Memory B cell (primary cell): ENCODE data around the gene DLG3.
"Not testable (repeated sequence)": the region's sequence is repeated elsewhere in the genome, so short reads cannot be mapped to it uniquely, and the experiment has no call there.

Source experiments
- ATAC-seq: fragments of 150-1000 bp; cut with Tn5 transposase; 2 replicates; pipeline ENCODE4 v1.10.0; 2021; ENCODE audit warnings: low read depth, mild to moderate bottlenecking, moderate library complexity
- DNase-seq, 2 donors: peaks; one replicate each; pipeline ENCODE4 v3.0.0; 2022; ENCODE audit warnings: low spot score in 2 of 2
- H3K27ac Mint-ChIP-seq: one replicate; pipeline ENCODE4 v1.8.0; 2022; ENCODE audit warnings: mild to moderate bottlenecking, moderate library complexity, mixed read lengths
- H3K27me3 Mint-ChIP-seq: one replicate; pipeline ENCODE4 v1.8.0; 2022; ENCODE audit warnings: mixed read lengths
- H3K36me3 Mint-ChIP-seq: one replicate; pipeline ENCODE4 v1.8.0; 2022; ENCODE audit warnings: mild to moderate bottlenecking, mixed read lengths
- H3K4me1 Mint-ChIP-seq: one replicate; pipeline ENCODE4 v1.8.0; 2022; ENCODE audit warnings: mixed read lengths
- H3K4me3 Mint-ChIP-seq: one replicate; pipeline ENCODE4 v1.8.0; 2022; ENCODE audit warnings: mild to moderate bottlenecking, moderate library complexity, mixed read lengths
- H3K9me3 Mint-ChIP-seq: one replicate; pipeline ENCODE4 v1.8.0; 2022; ENCODE audit warnings: mixed read lengths

The DLG3 gene

DNA sequence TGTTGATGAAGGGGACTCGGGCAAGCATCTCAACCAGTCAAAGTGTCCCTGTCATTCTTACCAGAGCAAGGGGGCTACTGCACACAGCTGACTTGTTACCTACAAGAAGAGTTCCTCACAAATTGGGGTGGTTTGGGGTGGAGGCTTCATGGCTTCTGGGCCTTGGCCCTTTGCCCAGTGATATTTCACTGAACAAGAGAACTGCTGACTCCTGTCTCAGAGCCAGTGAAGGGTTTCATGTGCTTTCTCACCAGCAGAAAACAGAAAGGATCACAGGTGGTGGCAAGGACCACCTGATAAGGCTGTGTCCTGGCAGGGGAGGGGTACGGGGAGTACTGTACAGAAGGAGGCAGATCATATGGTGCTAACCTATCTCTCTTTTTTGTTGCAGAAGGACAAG lies 53.5 kb downstream of the DLG3 start:
- Mint-ChIP-seq H3K27ac (no peak overlapping the region), H3K4me1 (no peaks in the 10 kb centered on the region), H3K4me3 (no peak overlapping the region), H3K36me3 (peaks cover 18% of the 10 kb centered on the region), H3K27me3 (no peaks in the 10 kb centered on the region), H3K9me3 (no peaks in the 10 kb centered on the region)
- DNase-seq, result no peak
- ATAC-seq, result no peak

DNA sequence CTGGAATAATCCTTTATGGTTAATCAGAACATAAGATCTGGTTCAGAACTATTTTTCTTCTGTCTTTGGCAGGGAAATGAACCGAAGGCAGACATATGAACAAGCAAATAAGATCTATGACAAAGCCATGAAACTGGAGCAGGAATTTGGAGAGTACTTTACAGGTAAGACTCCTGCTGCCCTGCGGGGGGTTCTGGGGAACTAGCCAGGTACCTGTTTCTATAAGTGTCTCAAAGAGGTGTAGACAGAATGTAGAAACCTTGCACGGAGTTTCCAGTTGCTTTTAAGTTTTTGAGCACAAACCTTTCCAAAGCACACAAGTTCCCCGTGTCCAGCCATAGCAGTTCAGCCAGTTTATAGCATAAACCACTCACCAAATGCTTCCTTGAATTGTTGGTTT lies 56.2 kb downstream of the DLG3 start:
- Mint-ChIP-seq H3K27ac (no peak overlapping the region), H3K4me1 (no peaks in the 10 kb centered on the region), H3K36me3 (peaks cover 10% of the 10 kb centered on the region), H3K4me3 (no peak overlapping the region), H3K27me3 (no peaks in the 10 kb centered on the region), H3K9me3 (no peaks in the 10 kb centered on the region)
- no peak for DNase-seq
- no peak for ATAC-seq

DNA sequence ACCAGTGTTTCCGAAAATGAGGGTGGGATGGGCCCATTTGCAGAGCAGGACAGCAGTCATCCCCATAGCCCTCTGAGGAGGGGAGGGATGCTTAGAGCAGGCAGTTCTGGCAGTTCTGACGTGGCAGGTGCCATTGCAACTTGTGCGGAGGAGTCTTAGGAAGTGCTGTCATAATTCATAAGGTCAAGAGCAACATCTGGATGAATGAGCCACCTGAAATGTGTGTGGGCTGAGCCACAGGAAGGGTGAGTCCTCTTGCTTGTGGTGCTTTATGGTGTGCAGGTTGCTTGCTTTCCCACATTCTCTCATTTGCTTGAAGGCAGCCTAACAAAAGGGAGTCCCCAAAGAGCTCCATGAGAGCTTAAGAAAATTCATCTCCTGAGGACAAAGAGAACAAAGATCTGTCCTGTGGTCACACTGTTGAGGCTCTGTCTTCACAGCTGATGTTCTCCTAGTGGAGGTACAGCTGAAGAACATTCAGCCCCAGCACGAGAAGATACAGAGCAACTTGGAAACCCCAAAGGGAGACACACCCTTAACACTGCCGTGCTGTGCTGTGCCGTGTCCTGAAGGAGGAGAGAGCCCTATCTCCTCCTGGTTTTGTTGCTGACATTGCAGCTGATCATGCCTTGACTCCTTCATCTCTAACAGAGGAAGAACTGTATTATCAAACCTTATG lies 60.3 kb downstream of the DLG3 start:
- H3K27ac Mint-ChIP-seq, result no peak overlapping the region
- H3K4me1 Mint-ChIP-seq, result peaks cover 10% of the 10 kb centered on the region
- peaks cover 3% of the 10 kb centered on the region for H3K36me3 Mint-ChIP-seq
- DNase-seq, result no peak
- no peaks in the 10 kb centered on the region for H3K9me3 Mint-ChIP-seq
- H3K27me3 Mint-ChIP-seq, result peaks cover 2% of the 10 kb centered on the region
- no peak overlapping the region for H3K4me3 Mint-ChIP-seq
- no peak for ATAC-seq

DNA sequence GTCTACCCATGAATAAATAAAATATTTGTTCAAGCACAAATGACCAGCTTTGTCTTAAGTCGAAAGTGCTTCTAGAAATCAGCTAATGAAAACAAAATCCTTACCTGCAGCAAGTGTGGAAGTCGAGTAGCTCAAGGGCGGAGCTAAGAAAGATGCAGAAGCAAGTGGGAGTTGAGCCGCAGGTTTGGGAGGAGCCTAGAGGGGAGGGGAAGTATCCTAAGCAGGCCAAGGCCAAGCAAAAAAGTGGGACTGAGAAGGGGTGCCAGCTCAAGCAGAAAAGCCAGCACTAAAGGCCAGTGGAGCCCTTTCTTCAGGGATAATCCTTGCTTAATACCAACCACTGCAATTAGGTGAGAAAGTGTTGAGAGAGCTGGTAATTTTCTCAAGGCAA lies 60.8 kb downstream of the DLG3 start:
- peaks cover 3% of the 10 kb centered on the region for H3K36me3 Mint-ChIP-seq
- DNase-seq (no peak), ATAC-seq (no peak)
- peaks cover 2% of the 10 kb centered on the region for H3K27me3 Mint-ChIP-seq
- no peak overlapping the region for H3K4me3 Mint-ChIP-seq
- no peak overlapping the region for H3K27ac Mint-ChIP-seq
- no peaks in the 10 kb centered on the region for H3K9me3 Mint-ChIP-seq
- H3K4me1 Mint-ChIP-seq, result peaks cover 10% of the 10 kb centered on the region

DNA sequence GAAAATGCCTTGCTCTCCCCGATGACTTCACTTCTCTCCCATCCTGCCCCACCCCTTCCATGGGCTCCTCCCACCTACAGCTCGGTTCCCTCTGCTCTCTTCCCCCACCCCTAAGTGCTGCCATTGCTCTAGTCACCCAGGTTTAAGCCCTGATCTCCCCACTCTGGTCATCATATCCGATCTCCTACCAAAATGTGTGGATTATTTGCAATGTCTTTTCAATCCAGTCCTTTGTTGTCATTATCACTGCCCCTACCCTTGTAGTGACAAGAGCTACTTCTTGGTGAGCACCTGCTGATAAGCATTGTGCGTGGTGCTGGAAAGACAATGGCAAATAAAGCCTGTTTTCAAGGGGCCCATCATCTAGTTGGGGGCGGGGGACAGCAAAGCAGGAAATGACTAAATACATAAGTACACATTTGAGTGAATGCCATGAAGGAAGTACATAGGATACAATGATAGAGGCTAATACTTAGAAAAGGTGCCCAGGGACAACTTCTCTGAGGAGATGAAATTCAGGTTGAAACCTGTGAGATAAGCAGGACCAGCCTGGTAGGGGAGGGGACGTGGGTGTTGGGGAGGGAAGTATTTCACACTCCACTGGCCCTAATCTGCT lies 63.8 kb downstream of the DLG3 start:
- peaks cover 10% of the 10 kb centered on the region for H3K4me1 Mint-ChIP-seq
- H3K27ac Mint-ChIP-seq, result no peak overlapping the region
- ATAC-seq (no peak), DNase-seq (no peak)
- H3K36me3 Mint-ChIP-seq, result no peaks in the 10 kb centered on the region
- H3K27me3 Mint-ChIP-seq, result peaks cover 3% of the 10 kb centered on the region
- no peak overlapping the region for H3K4me3 Mint-ChIP-seq
- H3K9me3 Mint-ChIP-seq, result no peaks in the 10 kb centered on the region

DNA sequence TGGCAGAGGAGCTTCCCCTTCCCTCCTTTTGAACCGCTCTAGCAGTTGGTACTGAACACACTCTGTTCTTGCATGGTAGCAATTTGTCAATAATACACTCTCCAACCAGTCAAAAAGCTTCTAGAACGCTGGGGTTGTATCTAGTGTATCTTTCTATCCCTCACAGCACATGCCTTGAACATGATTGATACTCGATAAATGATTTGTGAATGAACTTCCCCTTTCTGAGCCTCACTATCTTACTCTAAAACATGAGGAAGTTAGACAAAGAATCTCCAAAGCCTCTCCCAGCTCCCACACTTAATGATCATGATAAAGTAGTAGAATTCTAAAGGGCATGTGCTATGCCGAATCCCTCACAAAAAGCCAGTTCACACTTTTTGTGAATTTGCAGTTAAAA lies 64.4 kb downstream of the DLG3 start:
- no peaks in the 10 kb centered on the region for H3K36me3 Mint-ChIP-seq
- H3K27me3 Mint-ChIP-seq, result peaks cover 3% of the 10 kb centered on the region
- no peaks in the 10 kb centered on the region for H3K9me3 Mint-ChIP-seq
- no peak for ATAC-seq
- H3K4me1 Mint-ChIP-seq, result peaks cover 10% of the 10 kb centered on the region
- no peak overlapping the region for H3K27ac Mint-ChIP-seq
- H3K4me3 Mint-ChIP-seq, result no peak overlapping the region
- DNase-seq, result no peak

DNA sequence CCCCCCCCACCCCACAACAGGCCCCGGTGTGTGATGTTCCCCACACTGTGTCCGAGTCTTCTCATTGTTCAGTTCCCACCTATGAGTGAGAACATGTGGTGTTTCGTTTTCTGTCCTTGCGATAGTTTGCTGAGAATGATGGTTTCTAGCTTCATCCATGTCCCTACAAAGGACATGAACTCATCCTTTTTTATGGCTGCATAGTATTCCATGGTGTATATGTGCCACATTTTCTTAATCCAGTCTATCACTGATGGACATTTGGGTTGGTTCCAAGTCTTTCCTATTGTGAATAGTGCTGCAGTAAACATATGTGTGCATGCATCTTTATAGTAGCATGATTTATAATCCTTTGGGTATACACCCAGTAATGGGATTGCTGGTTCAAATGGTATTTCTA lies 70.6 kb downstream of the DLG3 start:
- not testable (repeated sequence) for H3K4me1 Mint-ChIP-seq, H3K36me3 Mint-ChIP-seq, H3K4me3 Mint-ChIP-seq, ATAC-seq, H3K9me3 Mint-ChIP-seq, H3K27me3 Mint-ChIP-seq, H3K27ac Mint-ChIP-seq, DNase-seq

DNA sequence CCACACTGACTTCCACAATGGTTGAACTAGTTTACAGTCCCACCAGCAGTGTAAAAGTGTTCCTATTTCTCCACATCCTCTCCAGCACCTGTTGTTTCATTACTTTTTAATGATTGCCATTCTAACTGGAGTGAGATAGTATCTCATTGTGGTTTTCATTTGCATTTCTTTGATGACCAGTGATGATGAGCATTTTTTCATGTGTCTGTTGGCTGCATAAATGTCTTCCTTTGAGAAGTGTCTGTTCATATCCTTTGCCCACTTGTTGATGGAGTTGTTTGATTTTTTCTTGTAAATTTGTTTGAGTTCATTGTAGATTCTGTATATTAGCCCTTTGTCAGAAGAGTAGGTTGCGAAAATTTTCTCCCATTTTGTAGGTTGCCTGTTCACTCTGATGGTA lies 71.1 kb downstream of the DLG3 start:
- not testable (repeated sequence) for H3K36me3 Mint-ChIP-seq, H3K9me3 Mint-ChIP-seq, DNase-seq, ATAC-seq, H3K4me1 Mint-ChIP-seq, H3K27ac Mint-ChIP-seq, H3K27me3 Mint-ChIP-seq, H3K4me3 Mint-ChIP-seq

DNA sequence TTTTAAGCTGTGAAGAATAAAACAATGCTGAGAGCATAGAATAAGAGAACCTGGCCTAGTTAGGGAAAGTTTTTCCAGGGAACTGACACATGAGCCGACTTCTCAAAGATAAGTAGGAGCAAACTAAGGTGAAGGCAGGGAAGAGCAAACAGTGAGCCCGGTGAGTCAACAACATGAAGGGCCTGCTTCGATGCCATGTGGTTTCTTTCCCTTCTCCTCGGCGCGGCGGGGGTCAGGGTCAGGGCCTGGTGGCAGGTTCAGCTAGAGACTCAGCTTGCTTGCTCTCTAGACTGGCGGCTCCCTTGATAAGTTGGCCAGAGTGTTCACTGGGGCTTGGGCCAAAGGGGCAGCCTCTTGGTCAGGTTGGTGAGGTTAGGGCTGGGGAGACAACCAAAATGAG lies 81.1 kb downstream of the DLG3 start:
- H3K9me3 Mint-ChIP-seq, result no peaks in the 10 kb centered on the region
- H3K36me3 Mint-ChIP-seq, result no peaks in the 10 kb centered on the region
- ATAC-seq (no peak), DNase-seq (no peak)
- H3K27me3 Mint-ChIP-seq, result peaks cover 6% of the 10 kb centered on the region
- peaks cover 3% of the 10 kb centered on the region for H3K4me1 Mint-ChIP-seq
- no peak overlapping the region for H3K27ac Mint-ChIP-seq
- no peak overlapping the region for H3K4me3 Mint-ChIP-seq

DNA sequence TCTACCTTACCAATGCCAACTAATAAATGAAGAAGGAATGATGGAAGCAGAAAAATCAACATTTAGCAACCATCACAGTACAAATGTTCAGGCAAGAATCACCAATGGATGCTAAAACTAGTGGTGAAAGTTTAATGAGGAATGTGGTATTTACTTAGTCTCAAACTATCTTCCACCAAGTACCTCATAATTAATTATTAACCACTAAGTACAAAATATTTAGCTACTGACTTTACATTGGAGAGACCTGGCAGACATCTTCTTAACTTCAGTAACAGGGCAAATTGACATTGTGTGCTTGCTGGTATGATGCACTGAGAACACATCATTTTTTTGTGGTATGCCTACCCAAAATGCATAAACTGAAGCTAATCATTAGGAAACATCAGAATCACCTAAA lies 82.4 kb downstream of the DLG3 start:
- no peaks in the 10 kb centered on the region for H3K36me3 Mint-ChIP-seq
- peaks cover 3% of the 10 kb centered on the region for H3K4me1 Mint-ChIP-seq
- H3K4me3 Mint-ChIP-seq, result no peak overlapping the region
- peaks cover 5% of the 10 kb centered on the region for H3K27me3 Mint-ChIP-seq
- H3K9me3 Mint-ChIP-seq, result no peaks in the 10 kb centered on the region
- H3K27ac Mint-ChIP-seq, result no peak overlapping the region
- no peak for ATAC-seq
- no peak for DNase-seq

DNA sequence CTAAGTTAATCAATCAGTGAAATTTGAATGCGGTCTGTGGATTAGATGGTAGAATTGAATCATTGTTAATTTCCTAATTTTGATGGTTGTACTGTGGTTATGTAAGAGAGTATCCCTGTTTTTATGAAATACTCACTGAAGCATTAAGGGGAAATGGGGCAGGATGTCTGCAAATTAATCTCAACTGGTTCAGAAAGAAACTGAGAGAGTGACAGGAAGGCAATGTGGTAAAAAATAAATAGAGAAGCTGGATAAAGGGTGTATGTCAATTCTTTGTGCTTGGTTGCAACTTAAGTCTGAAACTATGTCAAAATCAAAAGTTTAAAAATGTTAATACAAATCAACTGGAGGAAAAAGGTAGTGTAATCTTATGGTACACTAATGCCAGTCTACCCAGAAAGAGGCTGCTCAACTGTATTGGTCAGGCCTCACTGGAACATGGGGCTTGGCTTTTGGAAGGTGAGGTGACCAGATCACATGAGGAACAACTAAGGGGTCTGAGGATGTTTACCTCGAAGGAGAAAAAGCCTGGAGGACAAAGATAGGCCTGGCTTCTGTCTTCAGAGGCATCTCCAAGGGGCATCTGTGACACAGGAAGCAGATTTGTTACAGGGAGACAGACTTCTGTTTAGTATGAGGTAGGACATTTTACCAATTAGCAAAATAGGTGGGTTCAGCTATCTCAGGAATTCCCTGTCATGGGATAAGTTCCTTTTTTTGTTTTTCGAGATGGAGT lies 83.1 kb downstream of the DLG3 start:
- no peak overlapping the region for H3K4me3 Mint-ChIP-seq
- ATAC-seq (no peak), DNase-seq (no peak)
- H3K9me3 Mint-ChIP-seq, result no peaks in the 10 kb centered on the region
- peaks cover 3% of the 10 kb centered on the region for H3K4me1 Mint-ChIP-seq
- no peak overlapping the region for H3K27ac Mint-ChIP-seq
- no peaks in the 10 kb centered on the region for H3K36me3 Mint-ChIP-seq
- H3K27me3 Mint-ChIP-seq, result peaks cover 4% of the 10 kb centered on the region

DNA sequence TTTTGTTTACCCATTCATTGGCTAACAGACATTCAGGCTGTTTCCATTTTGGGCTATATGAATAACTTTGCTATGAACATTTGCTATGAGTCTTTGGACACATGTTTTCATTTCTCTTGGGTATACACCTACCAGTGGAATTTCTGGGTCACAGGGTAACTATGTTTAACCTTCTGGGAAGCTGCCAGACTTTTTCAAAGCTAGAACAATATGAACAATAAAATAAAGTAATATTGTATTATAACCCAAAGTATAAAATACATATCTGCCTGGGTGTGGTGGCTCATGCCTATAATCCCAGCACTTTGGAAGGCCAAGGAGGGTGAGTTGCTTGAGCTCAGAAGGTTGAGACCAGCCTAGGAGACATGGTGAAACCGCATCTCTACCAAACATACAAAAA lies 90.6 kb downstream of the DLG3 start:
- no peak for DNase-seq
- no peak for ATAC-seq
- peaks cover 17% of the 10 kb centered on the region for H3K27me3 Mint-ChIP-seq
- no peak overlapping the region for H3K4me3 Mint-ChIP-seq
- H3K4me1 Mint-ChIP-seq, result no peaks in the 10 kb centered on the region
- no peaks in the 10 kb centered on the region for H3K9me3 Mint-ChIP-seq
- H3K27ac Mint-ChIP-seq, result no peak overlapping the region
- no peaks in the 10 kb centered on the region for H3K36me3 Mint-ChIP-seq

DNA sequence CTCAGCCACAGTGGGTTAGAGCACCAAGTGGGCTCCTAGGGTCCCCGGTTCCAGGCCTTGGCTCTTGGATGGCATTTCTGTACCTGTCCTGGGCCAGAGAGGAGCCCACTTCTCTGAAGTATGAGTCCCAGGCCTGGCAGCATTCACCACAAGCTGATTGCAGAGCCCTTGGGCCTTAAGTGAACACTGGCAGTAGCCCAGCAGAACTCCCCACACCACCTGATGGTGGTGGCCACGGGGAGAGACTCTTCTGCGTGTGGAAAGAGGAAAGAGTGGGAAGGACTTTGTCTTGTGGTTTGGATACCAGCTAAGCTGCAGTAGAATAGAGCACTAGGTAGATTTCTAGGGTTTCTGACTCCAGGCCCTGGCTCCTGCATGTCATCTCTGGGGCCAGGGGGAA lies 104.8 kb downstream of the DLG3 start:
- ATAC-seq (no peak), DNase-seq (no peak)
- no peak overlapping the region for H3K27ac Mint-ChIP-seq
- H3K4me1 Mint-ChIP-seq, result peaks cover 2% of the 10 kb centered on the region
- H3K4me3 Mint-ChIP-seq, result no peak overlapping the region
- no peaks in the 10 kb centered on the region for H3K27me3 Mint-ChIP-seq
- H3K9me3 Mint-ChIP-seq, result no peaks in the 10 kb centered on the region
- no peaks in the 10 kb centered on the region for H3K36me3 Mint-ChIP-seq

DNA sequence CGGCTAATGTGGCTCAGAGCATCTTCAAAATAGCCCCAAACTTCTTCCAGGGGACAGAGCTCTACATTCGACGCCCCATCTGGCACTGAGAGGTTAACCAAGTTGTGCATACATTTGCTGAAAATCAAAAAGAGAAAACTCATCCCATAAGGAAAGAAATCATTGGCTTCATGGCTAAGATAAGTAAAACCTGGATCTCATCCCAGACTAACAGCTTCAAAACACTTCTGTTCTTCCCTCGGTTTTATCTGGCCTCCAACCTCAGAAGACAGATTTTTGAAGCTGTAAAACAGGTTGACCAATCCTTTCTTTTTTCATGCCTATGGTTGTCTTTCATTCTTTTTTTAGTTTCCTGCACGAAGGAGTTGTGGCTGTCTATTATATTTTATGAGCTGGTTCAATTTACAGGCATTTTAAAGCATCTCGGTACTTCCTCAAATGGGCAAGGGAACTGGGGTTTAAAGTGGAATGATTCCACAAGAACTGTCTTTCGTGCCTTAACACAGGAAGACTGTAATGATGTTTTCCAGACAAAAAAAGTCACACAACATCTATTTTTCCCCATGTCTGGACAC lies 107.6 kb downstream of the DLG3 start:
- H3K4me3 Mint-ChIP-seq, result no peak overlapping the region
- H3K36me3 Mint-ChIP-seq, result no peaks in the 10 kb centered on the region
- DNase-seq (no peak), ATAC-seq (no peak)
- H3K27ac Mint-ChIP-seq, result no peak overlapping the region
- H3K27me3 Mint-ChIP-seq, result no peaks in the 10 kb centered on the region
- peaks cover 2% of the 10 kb centered on the region for H3K4me1 Mint-ChIP-seq
- H3K9me3 Mint-ChIP-seq, result no peaks in the 10 kb centered on the region
